Coronary artery (tissue), 2 donors: ENCODE measurements around the gene PGAP2.
A peak's percentile ranks its signal among the peaks of the same experiment; 100 is the strongest.

Experiments used
- DNase-seq: peaks from one replicate; pipeline ENCODE4 v3.0.0-alpha.2; 2017; ENCODE audit warnings: low spot score
- H3K27ac ChIP-seq, 2 donors: fragments of 200-600 bp; sonication (generic); one replicate each; pipeline ENCODE4 v1.5.1; 2016 to 2019
- H3K4me3 ChIP-seq: fragments of 200-600 bp; sonication (generic); 2 replicates; pipeline ENCODE4 v1.5.1; 2016; ENCODE audit warnings: mild to moderate bottlenecking, moderate library complexity
- CTCF ChIP-seq: fragments of 200-600 bp; sonication (generic); IDR thresholded peaks from one replicate; pipeline ENCODE4 v1.5.1; 2019; ENCODE audit warnings: antibody characterized with exemption

Gene PGAP2

GRCh38 chr11:3832816-3833215 is 24.5 kb downstream of the PGAP2 start:
- no peak for TF ChIP-seq CTCF

GRCh38 chr11:3833449-3833848 is 25.1 kb downstream of the PGAP2 start:
- no peak for TF ChIP-seq CTCF

More at GRCh38 chr11:3832816-3833215, 24.5 kb downstream of the PGAP2 start:
- H3K27ac ChIP-seq = no peak overlapping the region
- no peak overlapping the region for H3K4me3 ChIP-seq
- DNase-seq = no peak

DNA sequence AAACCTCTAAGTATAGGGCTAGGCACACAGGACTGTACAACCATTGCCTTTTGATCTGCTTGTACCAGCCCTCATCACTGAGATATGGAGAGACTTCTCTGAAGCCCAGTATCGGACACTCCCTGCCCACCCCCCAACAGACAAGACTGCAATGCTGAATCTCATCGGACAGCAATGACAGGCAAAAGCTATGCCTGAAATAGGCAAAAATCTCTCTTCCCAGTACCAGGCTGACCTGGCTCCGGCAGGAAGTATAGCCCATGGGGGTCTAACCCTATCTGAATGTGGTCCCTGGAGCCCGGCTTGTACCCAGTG is 25.9 kb downstream of the PGAP2 start:
- DNase-seq = no peak
- no peak for TF ChIP-seq CTCF
- H3K27ac ChIP-seq = peak overlapping the region in 1 of 2 donors; percentile 64
- H3K4me3 ChIP-seq = peak overlapping the region; percentile 7

More at GRCh38 chr11:3833449-3833848, 25.1 kb downstream of the PGAP2 start:
- DNase-seq = no peak
- Histone ChIP-seq H3K4me3 (no peak overlapping the region), H3K27ac (no peak overlapping the region)

DNA sequence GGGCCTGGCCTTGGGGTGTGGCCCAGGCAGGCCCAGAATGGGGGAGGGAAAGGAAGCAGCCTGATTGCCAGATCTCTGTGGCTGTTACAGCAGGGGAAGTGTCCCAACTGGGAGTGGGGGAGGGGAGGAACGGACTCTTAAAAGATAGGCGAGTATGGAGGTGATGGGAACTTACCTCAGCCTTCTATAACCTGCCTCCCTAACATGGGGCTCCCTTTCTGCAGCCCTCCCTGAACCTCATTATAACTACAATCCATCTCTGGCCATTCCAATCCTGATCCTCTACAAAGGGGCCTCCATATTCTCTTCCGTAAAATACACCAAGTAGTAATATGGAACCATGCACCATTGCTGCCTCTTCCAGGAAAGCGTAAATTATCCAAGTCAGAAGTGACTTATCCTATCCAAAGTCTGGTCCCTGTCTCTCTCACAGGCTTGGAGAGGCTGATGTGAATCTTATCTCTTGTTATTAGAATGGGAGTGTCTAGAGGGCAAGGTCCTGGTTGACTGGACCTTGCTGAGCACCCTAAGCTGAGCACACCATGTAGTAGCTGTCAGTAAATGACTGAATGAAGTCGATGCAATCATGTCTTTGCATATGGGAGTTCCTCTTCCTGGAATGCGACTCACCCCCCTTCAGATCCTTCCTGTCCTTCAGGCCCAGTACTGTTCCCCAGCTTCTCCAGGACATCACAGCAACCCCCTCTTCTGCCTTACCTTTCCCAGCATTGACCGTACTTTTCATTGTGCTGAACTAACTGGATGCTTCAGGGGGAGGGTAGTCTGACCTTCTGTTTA is 26.5 kb downstream of the PGAP2 start:
- Histone ChIP-seq H3K27ac (peak overlapping the region in 1 of 2 donors; percentile 64), H3K4me3 (peak overlapping the region; percentile 7)
- TF ChIP-seq CTCF = no peak
- DNase-seq = no peak

GRCh38 chr11:3835751-3836150 is 27.4 kb downstream of the PGAP2 start:
- no peak for TF ChIP-seq CTCF
- Histone ChIP-seq H3K27ac (peak overlapping the region in 1 of 2 donors; percentile 64), H3K4me3 (no peak overlapping the region)
- no peak for DNase-seq

- DNase-seq = no peak
- H3K4me3 ChIP-seq = peak overlapping the region; percentile 42
- no peak for TF ChIP-seq CTCF
- peak overlapping the region in 1 of 2 donors; percentile 69 for H3K27ac ChIP-seq
Measured at GRCh38 chr11:3836903-3837302, 28.5 kb downstream of the PGAP2 start.

DNA sequence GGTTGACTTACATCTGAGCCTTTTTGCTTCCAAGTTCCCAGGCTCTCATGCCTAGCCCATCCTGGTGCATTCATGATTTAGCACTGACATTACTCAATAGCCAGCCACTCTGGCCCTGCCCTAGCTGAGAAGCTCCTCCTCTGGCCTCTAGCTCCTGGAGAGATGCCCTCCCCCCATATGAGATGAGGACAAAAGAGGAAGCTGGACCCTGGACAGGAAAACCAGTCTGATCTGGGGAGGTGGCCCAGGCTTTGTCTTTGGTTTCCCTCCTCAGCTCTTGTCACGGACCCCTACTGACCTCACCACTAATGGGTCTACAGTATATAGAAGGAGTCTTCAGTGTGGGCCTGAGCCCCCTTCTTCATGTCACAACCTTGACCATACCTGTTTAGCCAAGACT is 29.4 kb downstream of the PGAP2 start:
- Histone ChIP-seq H3K27ac (peak overlapping the region in 1 of 2 donors; percentile 69), H3K4me3 (peak overlapping the region; percentile 42)
- TF ChIP-seq CTCF = no peak
- no peak for DNase-seq
